Measurements from ENCODE around the gene UGT1A1.

The UGT1A1 gene

GRCh38 chr2:233758849-233759248, 1.2 kb upstream of the UGT1A1 start:
- DNase-seq, result no peak

DNA sequence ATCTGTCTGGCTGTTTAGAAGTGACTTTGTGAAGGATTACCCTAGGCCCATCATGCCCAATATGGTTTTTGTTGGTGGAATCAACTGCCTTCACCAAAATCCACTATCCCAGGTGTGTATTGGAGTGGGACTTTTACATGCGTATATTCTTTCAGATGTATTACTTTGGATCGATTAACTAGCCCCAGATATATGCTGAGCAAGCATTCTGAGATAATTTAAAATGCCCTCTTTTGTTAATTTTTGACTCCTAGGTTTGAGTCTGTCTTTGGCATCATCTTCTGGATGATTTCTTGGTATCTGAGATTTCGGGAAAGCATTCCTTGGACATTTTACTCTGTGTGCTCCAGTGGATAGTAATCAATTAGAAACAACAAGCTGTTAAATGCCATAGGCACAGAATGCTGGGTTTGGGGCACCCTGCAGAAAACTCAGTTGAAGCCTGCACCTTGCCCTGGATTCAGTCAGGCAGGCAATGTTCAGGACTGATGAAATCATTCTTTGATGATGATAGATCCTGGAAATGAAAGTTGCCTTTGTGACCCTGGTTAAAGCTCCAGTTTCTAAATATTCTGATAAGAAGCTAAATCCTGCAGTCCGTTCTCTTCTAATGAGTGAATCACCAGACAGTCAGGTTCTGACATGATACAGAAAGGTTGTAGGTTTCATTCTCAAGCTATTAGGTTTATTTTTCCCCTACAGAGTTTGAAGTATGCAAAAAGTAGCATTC, 1.1 kb downstream of the UGT1A1 start:
- DNase-seq, result no peak

- DNase-seq, result no peak
These were observed 4.2 kb downstream of the UGT1A1 start for GRCh38 chr2:233764264-233764663.

- DNase-seq, result no peak
These were observed 4.7 kb downstream of the UGT1A1 start for GRCh38 chr2:233764761-233765160.

DNA sequence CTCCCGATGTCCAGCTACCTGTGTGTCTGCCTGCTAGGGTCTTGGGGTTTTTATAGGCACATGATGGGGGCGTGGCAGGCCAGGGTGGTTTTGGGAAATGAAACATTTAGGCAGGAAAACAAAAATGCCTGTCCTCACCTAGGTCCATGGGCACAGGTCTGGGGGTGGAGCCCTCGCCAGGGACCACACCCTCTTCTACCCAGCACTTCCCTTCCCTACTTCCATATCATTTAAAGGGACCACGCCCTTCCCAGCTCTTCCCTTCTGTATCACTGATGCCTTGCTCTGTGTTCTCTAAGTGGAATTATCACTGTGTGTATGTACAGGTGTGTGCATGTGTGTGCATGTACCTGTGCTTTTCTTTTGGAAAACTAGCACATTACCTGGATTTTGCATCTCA, 6.3 kb downstream of the UGT1A1 start:
- no peak for DNase-seq

- DNase-seq, result no peak
These were observed 8.0 kb downstream of the UGT1A1 start for GRCh38 chr2:233768076-233768475.

DNA sequence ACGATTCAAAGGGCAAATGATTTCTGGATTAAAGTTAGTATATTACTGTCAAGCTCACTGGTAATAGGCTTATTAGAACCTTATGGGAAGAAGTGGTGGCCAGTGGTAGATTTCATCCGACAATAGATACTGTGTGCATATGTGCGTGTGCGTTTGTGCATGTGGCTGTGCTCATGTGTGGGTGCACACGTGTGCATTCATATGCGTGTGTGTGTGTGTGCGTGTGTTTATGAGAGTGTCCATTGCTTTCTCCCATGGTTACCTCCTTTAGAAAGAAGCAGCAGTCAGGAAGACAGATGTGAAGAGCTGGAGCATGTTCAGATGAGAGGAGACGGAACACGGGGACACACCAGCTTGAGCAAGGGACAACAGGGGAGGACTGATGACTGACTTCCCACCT, 9.2 kb downstream of the UGT1A1 start:
- DNase-seq, result no peak

DNA sequence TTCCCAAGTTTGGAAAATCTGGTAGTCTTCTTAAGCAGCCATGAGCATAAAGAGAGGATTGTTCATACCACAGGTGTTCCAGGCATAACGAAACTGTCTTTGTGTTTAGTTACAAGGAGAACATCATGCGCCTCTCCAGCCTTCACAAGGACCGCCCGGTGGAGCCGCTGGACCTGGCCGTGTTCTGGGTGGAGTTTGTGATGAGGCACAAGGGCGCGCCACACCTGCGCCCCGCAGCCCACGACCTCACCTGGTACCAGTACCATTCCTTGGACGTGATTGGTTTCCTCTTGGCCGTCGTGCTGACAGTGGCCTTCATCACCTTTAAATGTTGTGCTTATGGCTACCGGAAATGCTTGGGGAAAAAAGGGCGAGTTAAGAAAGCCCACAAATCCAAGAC, 12.1 kb downstream of the UGT1A1 start:
- DNase-seq, result no peak

- DNase-seq, result no peak
These were observed 12.5 kb downstream of the UGT1A1 start for GRCh38 chr2:233772583-233772982.

DNA sequence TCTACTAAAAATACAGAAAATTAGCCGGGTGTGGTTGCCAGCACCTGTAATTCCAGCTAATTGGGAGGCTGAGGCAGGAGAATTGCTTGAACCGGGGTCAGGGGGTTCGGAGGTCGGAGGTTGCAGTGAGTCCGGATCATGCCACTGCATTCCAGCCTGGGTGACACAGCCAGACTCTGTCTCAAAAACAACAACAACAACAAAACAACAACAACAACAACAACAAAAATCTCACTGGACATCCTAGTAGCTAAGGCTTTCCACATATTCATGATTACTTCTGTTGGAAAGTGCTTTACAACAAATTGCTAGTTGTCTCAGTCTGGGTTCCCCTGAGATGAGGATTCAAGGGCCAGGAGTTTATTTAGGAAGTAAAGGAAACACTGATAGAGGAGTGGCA, 13.8 kb downstream of the UGT1A1 start:
- DNase-seq, result no peak

- DNase-seq, result no peak
These were observed 15.3 kb downstream of the UGT1A1 start for GRCh38 chr2:233775414-233775813.

DNA sequence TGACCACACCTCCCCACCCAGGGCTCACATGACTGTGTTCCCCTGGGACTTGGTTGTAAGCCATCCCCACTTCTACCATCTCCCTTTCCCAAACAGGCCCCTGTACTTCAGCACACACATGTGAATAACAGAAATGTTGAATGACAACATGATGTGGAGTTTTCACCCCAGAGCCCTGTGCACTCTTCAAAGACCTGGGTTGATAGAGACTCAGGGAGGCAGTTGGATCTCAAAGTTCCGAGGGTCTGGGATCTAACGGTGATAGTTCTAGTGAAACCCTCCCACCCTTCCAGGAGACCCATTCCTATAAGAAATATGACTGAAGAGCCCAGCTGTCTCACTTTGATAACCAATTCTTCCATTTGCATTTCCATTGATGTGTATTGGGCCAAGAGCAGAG, 18.0 kb downstream of the UGT1A1 start, which contains the start of gene MROH2A:
TSS of gene MROH2A (plus strand) at position 301 of the 400 bp plus-strand sequence. CDS start 1,029 bp downstream, outside the sequence.
- no peak for DNase-seq

DNA sequence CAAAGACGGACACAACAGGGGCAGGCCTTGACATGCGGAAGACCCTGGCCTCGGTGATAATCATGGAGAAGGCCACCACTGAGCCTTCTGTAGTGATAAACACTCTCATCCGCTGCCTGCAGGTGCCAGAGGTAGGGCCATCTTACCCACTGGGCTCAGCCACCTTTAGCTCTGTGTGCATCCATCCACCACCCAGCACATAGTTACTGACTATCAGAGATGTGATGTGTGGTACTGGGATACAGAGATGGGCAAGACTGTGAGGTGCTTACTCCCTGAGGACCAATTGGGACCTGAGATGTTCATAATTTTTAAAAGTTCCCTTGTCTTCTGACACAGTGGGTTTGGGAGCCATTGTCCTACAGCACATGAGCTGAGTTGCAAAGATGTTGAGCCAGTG, 19.7 kb downstream of the UGT1A1 start:
- DNase-seq, result no peak

DNA sequence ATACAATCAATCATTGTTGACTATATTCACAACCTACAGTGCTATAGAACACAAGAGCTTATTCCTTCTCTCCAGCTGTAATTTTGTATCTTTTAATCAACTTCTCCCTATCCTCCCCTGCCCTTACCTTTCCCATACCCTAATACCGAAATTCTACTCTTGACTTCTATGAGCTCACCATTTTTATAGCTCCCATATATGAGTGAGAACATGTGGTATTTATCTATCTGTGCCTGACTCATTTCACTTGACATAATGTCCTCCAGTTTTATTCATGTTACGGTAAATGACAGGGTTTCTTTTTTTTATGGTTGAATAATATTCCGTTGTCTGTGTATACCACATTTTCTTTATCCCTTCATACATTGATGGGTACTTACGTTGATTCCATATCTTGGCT, 20.7 kb downstream of the UGT1A1 start:
- DNase-seq, result no peak

DNA sequence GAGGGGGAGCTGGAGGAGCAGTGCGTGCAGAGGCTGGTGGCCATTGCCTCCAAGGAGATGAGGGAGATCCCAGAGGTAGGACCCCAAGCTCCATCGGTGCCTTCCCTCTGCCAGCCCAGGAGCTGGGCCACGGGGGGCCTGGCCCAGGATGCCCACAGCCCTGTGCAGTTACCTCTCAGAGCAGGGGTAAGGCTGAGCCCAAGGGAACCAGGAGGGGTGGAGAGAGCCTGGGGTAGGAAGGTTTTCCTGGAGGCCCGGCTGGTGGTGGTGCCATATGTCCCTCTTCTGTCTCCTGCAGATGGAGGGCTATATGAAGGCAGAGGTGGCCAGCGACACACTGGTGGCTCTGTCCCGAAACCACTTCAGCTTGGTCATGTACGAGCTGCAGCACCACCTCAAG, 29.5 kb downstream of the UGT1A1 start:
- no peak for DNase-seq

- DNase-seq, result no peak
These were observed 31.2 kb downstream of the UGT1A1 start for GRCh38 chr2:233791151-233791882.

- no peak for DNase-seq
These were observed 31.8 kb downstream of the UGT1A1 start for GRCh38 chr2:233791883-233792329.

- no peak for DNase-seq
These were observed 32.6 kb downstream of the UGT1A1 start for GRCh38 chr2:233792720-233793119.

DNA sequence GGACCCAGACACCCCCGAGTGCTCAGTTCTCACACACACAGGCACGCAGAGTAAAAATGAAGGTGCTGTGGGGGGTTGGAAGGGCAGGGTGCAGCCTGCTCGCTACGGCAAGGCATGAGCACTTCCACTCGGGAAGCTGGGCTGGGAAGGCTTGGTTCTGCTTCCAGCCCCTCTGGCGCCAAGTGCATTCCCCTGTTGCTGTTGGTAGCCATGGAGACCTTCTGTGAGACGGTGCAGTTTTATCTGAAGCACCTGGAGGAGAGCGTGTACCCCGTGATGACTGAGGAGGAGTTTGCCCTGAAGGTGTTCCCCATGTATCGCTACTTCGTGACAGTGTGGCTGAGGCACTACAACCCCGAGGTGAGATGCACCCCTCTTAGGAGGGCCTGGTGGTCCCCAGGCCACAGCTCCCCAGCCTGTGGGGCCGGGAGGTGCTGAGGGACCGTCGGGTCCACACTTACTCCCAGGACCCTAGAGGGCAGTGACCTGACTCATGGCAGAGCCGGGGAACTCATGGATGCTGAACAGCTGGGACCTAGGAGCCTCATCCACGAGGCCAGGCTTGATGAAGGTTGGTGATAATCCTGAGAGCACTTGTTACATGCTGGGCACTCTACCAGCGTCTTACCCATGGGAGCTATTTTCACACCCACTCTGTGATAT, 33.5 kb downstream of the UGT1A1 start:
- DNase-seq, result no peak

GRCh38 chr2:233794128-233794658, 34.1 kb downstream of the UGT1A1 start:
- DNase-seq, result no peak

- no peak for DNase-seq
These were observed 35.7 kb downstream of the UGT1A1 start for GRCh38 chr2:233795735-233796171.

DNA sequence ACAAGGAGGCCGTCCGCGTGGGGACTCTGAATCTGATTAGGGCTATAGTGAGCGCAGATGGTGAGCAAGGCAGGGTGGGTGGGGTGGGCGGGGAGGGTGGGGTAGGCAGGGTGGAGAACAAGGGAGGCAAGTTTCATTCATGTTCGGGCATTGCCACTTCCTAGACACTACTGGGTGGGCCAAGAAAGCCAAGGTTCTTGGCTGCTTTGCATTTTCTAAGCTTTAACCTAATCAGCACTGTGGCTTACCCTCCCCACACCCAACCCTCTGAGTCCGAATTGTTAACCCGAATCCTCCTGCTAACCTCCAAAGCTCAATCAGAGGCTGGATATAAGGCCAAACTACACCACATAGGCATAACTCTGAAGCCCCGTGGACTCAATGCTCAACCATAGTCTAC, 36.2 kb downstream of the UGT1A1 start:
- DNase-seq, result no peak

GRCh38 chr2:233798335-233799086, 38.4 kb downstream of the UGT1A1 start:
- no peak for DNase-seq
